ENCODE results near the gene TMEM179. TPM values are rescaled to one million over a fixed set of nuclear protein-coding genes. Genes with fewer than 3 reads are reported as not detected.

TMEM179 gene
- total RNA-seq, 4 donors from 2014 or later = not detected

GRCh38 chr14:104571246-104571645, 33.3 kb downstream of the TMEM179 start:
- TF ChIP-seq CTCF (IDR thresholded peaks at IDR 0.05; ENCODE audit: low read depth) = no peak

GRCh38 chr14:104569435-104569834, 35.1 kb downstream of the TMEM179 start:
- TF ChIP-seq CTCF (IDR thresholded peaks at IDR 0.05; ENCODE audit: low read depth) = no peak

GRCh38 chr14:104568620-104569019, 36.0 kb downstream of the TMEM179 start:
- no peak for TF ChIP-seq CTCF (IDR thresholded peaks at IDR 0.05; ENCODE audit: low read depth)

- no peak for TF ChIP-seq CTCF (IDR thresholded peaks at IDR 0.05; ENCODE audit: low read depth)
These were observed 36.7 kb downstream of the TMEM179 start for GRCh38 chr14:104567957-104568225.

GRCh38 chr14:104567141-104567956, 37.2 kb downstream of the TMEM179 start:
- no peak for TF ChIP-seq CTCF (IDR thresholded peaks at IDR 0.05; ENCODE audit: low read depth)

GRCh38 chr14:104564744-104565679, 39.6 kb downstream of the TMEM179 start:
- no peak for TF ChIP-seq CTCF (IDR thresholded peaks at IDR 0.05; ENCODE audit: low read depth)
